Epithelial cell of alveolus of lung (primary cell): ENCODE data around the gene SMG9. TPM values are rescaled to one million over a fixed set of nuclear protein-coding genes. Genes with fewer than 3 reads are reported as not detected.

Experiments
- total RNA-seq: library from RNA; depleted of rRNA; stranded (reverse); fragments of >200 nt; gene quantifications from 2 replicates; pipeline ENCODE4 v1.2.1, GENCODE V29; 2015

Gene SMG9, protein sequence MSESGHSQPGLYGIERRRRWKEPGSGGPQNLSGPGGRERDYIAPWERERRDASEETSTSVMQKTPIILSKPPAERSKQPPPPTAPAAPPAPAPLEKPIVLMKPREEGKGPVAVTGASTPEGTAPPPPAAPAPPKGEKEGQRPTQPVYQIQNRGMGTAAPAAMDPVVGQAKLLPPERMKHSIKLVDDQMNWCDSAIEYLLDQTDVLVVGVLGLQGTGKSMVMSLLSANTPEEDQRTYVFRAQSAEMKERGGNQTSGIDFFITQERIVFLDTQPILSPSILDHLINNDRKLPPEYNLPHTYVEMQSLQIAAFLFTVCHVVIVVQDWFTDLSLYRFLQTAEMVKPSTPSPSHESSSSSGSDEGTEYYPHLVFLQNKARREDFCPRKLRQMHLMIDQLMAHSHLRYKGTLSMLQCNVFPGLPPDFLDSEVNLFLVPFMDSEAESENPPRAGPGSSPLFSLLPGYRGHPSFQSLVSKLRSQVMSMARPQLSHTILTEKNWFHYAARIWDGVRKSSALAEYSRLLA
- 6.9 and 16.0 TPM in 2 replicates for total RNA-seq

DNA sequence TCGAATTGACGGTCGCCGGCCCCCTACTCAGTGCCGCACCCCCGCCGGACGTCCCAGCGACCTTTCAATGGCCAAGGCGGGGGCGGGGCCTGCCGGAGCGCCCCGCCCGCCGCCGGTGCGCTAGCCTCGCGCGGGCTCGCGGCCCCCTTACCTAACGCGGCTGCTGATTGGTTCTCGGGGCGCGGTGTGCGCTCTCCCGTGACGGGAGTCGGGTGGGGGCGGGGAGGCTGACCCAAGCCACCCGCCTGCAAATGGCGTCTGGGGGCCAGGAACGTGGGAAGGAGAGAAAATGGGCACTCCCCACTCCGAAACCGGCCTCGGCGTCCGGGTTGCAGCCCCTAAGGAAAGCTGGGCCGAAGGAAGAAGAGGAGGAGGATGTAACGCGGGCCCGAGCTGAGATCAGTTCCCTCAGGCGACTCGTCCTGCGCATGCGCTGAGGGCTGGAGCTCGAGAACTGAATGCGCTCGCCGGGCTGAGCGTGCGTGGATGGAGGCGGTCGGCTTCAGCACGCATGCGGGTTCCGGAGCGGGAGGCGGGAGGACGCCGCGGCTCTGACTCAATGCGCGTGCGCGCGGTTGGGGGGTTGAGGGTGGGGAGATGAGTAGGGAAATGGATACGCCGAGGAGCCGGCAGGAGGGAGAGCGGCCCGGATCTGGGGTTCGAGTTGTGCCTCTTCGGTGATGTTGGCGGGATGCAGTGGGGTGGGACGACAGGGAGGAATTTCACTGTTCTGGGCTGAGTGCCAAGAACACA lies at the start of gene SMG9:
Gene SMG9, minus strand, starts transcription at position 460 of the 753 bp plus-strand sequence. CDS start 4,221 bp downstream, outside the sequence.

DNA sequence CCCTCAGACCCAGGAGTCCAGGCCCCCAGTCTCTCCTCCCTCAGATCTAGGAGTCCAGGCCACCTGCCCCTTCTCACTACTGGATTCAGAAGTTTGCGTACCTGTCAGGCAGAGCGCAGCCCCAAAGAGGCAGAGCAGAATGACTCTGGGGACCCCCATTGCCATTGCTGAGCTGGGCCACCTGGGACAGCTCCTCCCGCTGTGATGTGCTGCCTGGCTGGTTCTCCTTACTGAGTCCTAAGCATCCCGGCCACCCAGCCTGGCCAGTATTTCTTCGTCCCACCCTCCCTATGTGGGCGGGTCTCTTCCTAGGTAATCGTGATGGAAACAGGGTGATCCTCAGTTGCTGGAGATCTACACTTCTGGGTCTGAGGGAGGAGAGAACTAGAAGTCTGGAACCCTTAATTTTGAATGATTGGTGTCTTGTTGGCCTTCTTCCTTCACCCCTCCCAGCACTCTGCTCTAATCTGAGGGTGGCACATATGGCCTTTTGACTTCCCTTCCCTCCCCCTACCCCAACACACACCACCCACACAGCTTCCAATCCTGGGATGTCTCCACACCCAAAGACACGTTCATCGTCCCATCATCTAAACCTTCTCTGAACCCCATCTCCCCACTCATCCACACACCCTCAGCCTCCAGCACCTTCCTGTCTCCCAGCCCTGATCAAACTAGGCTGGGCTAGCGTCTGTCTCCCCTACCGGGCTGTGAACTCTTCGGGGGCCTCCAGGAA lies 47.6 kb upstream of the SMG9 start, which contains the start of gene LYPD5:
Gene LYPD5, minus strand, starts transcription at position 232 of the 736 bp plus-strand sequence. Its CDS starts 67 bp downstream, at position 165.

DNA sequence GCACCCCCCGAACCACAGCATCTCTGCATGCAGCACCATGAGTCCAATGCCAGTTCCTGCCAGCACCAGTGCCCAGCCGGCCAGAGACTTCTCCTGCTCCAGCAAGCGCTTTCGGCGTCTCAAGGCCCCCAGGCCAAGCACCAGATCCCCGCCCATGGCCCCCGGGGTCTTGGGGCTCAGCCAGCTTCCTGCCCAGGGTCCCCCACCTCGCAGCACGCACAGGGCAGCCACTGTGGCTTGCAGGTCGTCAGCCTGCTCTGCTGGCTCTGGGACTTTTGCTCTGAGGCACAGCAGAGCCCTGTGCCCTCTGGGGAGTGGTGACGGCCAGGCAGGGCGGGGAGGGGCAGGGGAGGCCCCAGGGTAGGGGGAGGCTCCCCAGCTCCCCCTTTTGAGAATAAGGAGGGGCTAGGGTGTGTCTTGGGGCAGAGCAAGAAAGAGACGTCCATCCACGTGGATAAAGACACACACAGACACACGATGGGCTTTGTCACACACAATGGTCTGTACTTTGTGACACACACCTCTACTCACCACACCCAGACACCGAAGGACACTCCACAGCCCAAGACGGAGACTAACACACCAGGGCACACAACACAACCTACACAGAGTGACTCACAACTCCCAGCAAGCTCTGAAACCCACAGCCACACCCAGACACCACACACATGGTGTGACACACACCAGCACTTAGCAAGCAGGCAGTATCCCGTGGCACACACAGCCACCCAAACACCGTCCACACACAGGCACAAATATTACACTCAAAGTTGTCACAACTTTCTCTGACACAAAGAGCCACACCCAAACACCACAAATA lies 26.2 kb upstream of the SMG9 start, which contains the start of gene KCNN4:
Gene KCNN4, minus strand, starts transcription at position 268 of the 820 bp plus-strand sequence. Its CDS starts 112 bp downstream, at position 156.

DNA sequence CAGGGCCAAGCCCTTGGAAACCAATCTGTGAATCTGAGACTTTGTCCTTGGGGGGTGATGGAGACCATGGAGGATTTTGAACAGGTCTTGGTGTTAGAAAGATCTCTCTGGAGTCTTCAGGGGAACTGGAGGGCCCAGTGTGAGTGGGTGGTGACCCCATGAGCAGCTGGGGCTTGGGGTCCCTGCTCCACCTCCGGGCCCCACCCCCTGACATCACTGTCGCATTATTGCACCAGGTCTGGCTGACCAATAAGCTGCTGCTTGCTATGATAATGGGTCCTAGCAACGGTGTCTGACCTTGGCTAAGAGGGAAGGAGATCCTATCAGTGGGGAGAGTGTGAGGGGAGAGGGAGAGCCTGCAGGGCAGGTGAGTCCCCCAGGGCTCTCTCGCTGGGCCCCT lies 39.0 kb downstream of the SMG9 start, which contains the start of gene IRGC:
Gene IRGC, plus strand, starts transcription at position 301 of the 400 bp plus-strand sequence. CDS start 2,483 bp downstream, outside the sequence.

Other genes with a start within 250 kb of the SMG9 start
- gene ETHE1, start 227.8 kb downstream of the SMG9 start, total RNA-seq: 89.1 and 93.0 TPM in 2 replicates
- gene ZNF575, start 221.8 kb downstream of the SMG9 start, total RNA-seq: 21.8 TPM in 1 of 2 replicates, not detected in the other
- 21.6 and 33.4 TPM in 2 replicates for gene XRCC1, start 179.4 kb downstream of the SMG9 start, total RNA-seq
- gene PINLYP, start 179.2 kb downstream of the SMG9 start, total RNA-seq: 4.6 and 5.3 TPM in 2 replicates
- gene IRGQ, start 158.8 kb downstream of the SMG9 start, total RNA-seq: 15.8 and 43.0 TPM in 2 replicates
- gene ZNF576, start 158.4 kb downstream of the SMG9 start, total RNA-seq: 7.2 and 19.6 TPM in 2 replicates
- gene SRRM5, start 142.9 kb downstream of the SMG9 start, total RNA-seq: 0.26 TPM in 1 of 2 replicates, not detected in the other
- 38.3 and 93.3 TPM in 2 replicates for gene ZNF428, start 135.3 kb downstream of the SMG9 start, total RNA-seq
- gene CADM4, start 115.1 kb downstream of the SMG9 start, total RNA-seq: 2.6 and 4.8 TPM in 2 replicates
- gene PLAUR, start 84.8 kb downstream of the SMG9 start, total RNA-seq: 119 and 142 TPM in 2 replicates
- gene IRGC, start 38.9 kb downstream of the SMG9 start, total RNA-seq: not detected in 2 replicates
- 5.4 TPM in 1 of 2 replicates, not detected in the other for gene KCNN4, start 26.0 kb upstream of the SMG9 start, total RNA-seq
- gene LYPD5, start 47.5 kb upstream of the SMG9 start, total RNA-seq: 1.3 TPM in 1 of 2 replicates, not detected in the other
- gene ZNF283, start 72.4 kb upstream of the SMG9 start, total RNA-seq: 2.7 and 7.1 TPM in 2 replicates
- gene ZNF404, start 129.0 kb upstream of the SMG9 start, total RNA-seq: 1.9 and 11.3 TPM in 2 replicates
- 7.2 and 22.8 TPM in 2 replicates for gene ZNF45, start 180.3 kb upstream of the SMG9 start, total RNA-seq
- 2.6 and 15.8 TPM in 2 replicates for gene ZNF221, start 196.3 kb upstream of the SMG9 start, total RNA-seq
- gene ZNF155, start 229.2 kb upstream of the SMG9 start, total RNA-seq: 2.6 and 10.3 TPM in 2 replicates
- 2.2 and 3.7 TPM in 2 replicates for gene ZNF230, start 248.0 kb upstream of the SMG9 start, total RNA-seq